Keratinocyte (primary cell): ENCODE data around the gene ATL2. TPM values are rescaled to one million over a fixed set of nuclear protein-coding genes. Genes with fewer than 3 reads are reported as not detected.

Experiments
- DNase-seq: peaks from one replicate; pipeline ENCODE4 v3.0.0-alpha.2; 2011; ENCODE audit warnings: low read depth, missing footprints, low spot score
- FAIRE-seq: peaks from 2 replicates; lab custom pipeline; 2011; peaks lifted over from hg19 to GRCh38; lab: Jason Lieb, UNC
- H2AFZ ChIP-seq: 2 replicates; pipeline ENCODE4 v1.6.0; 2012; ENCODE audit warnings: low read length, control low read depth, inconsistent platforms; ENCODE audit not compliant: control insufficient read depth
- H3K27ac ChIP-seq: 2 replicates; pipeline ENCODE4 v1.5.1; 2011; ENCODE audit warnings: low read length; ENCODE audit not compliant: control insufficient read depth, insufficient read depth
- H3K27me3 ChIP-seq: 3 replicates; pipeline ENCODE4 v1.6.0; 2011; ENCODE audit warnings: low read length; ENCODE audit not compliant: control insufficient read depth, insufficient read depth; ENCODE audit errors: extremely low read depth
- H3K36me3 ChIP-seq, 2 experiments: 2 replicates in 1 of 2; 3 replicates in 1 of 2; pipeline ENCODE4 v1.5.1; 2011; ENCODE audit warnings: low read length in 2 of 2, mild to moderate bottlenecking in 1 of 2; ENCODE audit not compliant: control insufficient read depth in 2 of 2, insufficient read depth in 2 of 2; ENCODE audit errors: extremely low read depth in 1 of 2
- H3K4me1 ChIP-seq: 3 replicates; pipeline ENCODE4 v1.5.1; 2011; ENCODE audit warnings: low read length; ENCODE audit not compliant: control insufficient read depth, insufficient read depth; ENCODE audit errors: extremely low read depth
- H3K4me2 ChIP-seq: 3 replicates; pipeline ENCODE4 v1.6.0; 2011; ENCODE audit warnings: low read depth, low read length; ENCODE audit not compliant: control insufficient read depth, insufficient read depth; ENCODE audit errors: extremely low read depth
- H3K4me3 ChIP-seq, 3 experiments: fragments of 200-600 bp in 1 of 3; sonication (generic) in 1 of 3; 2 replicates in 2 of 3; 3 replicates in 1 of 3; pipeline ENCODE4 v1.5.1; 2011 to 2016; ENCODE audit warnings: low read length in 3 of 3, mild to moderate bottlenecking in 3 of 3, control low read depth in 2 of 3, inconsistent platforms in 1 of 3, low read depth in 1 of 3, mixed read lengths in 1 of 3, mixed run types in 1 of 3, moderate library complexity in 1 of 3; ENCODE audit not compliant: control insufficient read depth in 2 of 3, insufficient read depth in 2 of 3; ENCODE audit errors: extremely low read depth in 1 of 3
- H3K79me2 ChIP-seq: 2 replicates; pipeline ENCODE4 v1.6.0; 2012; ENCODE audit warnings: low read length; ENCODE audit not compliant: control insufficient read depth, insufficient read depth
- H3K9ac ChIP-seq: 3 replicates; pipeline ENCODE4 v1.6.0; 2011; ENCODE audit warnings: low read length; ENCODE audit not compliant: control insufficient read depth, insufficient read depth; ENCODE audit errors: extremely low read depth
- H3K9me1 ChIP-seq: 3 replicates; pipeline ENCODE4 v1.6.0; 2011; ENCODE audit warnings: low read length; ENCODE audit not compliant: control insufficient read depth, insufficient read depth; ENCODE audit errors: extremely low read depth
- H3K9me3 ChIP-seq: 2 replicates; pipeline ENCODE4 v1.5.1; 2012; ENCODE audit warnings: low read depth, low read length; ENCODE audit not compliant: control insufficient read depth
- H4K20me1 ChIP-seq: 3 replicates; pipeline ENCODE4 v1.6.0; 2011; ENCODE audit warnings: low read length; ENCODE audit not compliant: control insufficient read depth, insufficient read depth; ENCODE audit errors: extremely low read depth
- EZH2 ChIP-seq: IDR thresholded peaks from one replicate; pipeline ENCODE4 v1.6.1; 2012; ENCODE audit warnings: inconsistent platforms, mild to moderate bottlenecking, low read length, moderate library complexity
- dilution Hi-C: fragments of 300-500 bp; cut with MboI; formaldehyde crosslinking; loops from one replicate; pipeline ENCODE4 v1.7.0; 2020; ENCODE audit warnings: low sequenced_read_pairs; ENCODE audit not compliant: extremely low pct_ligation_motif_present
- polyA plus RNA-seq, 5 experiments: library from polyadenylated mRNA; depleted of rRNA in 3 of 5; stranded (reverse) in 3 of 5; stranded (forward) in 1 of 5; unstranded in 1 of 5; fragments of >200 nt; gene quantifications; 1 replicate in 1 of 5; 2 replicates in 3 of 5; 3 replicates in 1 of 5; pipeline versions ENCODE4 v1.2.1 to v1.2.3, GENCODE V29; 2011 to 2012; ENCODE audit warnings: missing spikeins in 2 of 5, low read depth in 1 of 5, low replicate concordance in 1 of 5
- TF ChIP-seq, protein P1 (sequence below), 3 experiments: IDR thresholded peaks in 1 of 3; conservative IDR thresholded peaks in 1 of 3; optimal IDR thresholded peaks in 1 of 3; 2 replicates in 2 of 3; 3 replicates in 1 of 3; pipeline versions ENCODE3 to v1.5.1; 2011; ENCODE audit warnings: low read length in 3 of 3, mild to moderate bottlenecking in 3 of 3, moderate library complexity in 2 of 3, control low read depth in 1 of 3, inconsistent platforms in 1 of 3; ENCODE audit not compliant: insufficient read depth in 2 of 3; ENCODE audit errors: extremely low read depth in 1 of 3

Gene ATL2
- polyA plus RNA-seq, 1 donor (not counting 4 experiments of a cell fraction or from before 2014, with no cell fraction given), result 83.2 TPM

- no peak overlapping the region for H3K4me2 ChIP-seq
- TF ChIP-seq EZH2, result no peak
- TF ChIP-seq, protein P1, sequence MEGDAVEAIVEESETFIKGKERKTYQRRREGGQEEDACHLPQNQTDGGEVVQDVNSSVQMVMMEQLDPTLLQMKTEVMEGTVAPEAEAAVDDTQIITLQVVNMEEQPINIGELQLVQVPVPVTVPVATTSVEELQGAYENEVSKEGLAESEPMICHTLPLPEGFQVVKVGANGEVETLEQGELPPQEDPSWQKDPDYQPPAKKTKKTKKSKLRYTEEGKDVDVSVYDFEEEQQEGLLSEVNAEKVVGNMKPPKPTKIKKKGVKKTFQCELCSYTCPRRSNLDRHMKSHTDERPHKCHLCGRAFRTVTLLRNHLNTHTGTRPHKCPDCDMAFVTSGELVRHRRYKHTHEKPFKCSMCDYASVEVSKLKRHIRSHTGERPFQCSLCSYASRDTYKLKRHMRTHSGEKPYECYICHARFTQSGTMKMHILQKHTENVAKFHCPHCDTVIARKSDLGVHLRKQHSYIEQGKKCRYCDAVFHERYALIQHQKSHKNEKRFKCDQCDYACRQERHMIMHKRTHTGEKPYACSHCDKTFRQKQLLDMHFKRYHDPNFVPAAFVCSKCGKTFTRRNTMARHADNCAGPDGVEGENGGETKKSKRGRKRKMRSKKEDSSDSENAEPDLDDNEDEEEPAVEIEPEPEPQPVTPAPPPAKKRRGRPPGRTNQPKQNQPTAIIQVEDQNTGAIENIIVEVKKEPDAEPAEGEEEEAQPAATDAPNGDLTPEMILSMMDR (optimal IDR thresholded peaks at IDR 0.05 in 1 of 3, IDR thresholded peaks at IDR 0.05 in 1 of 3, conservative IDR thresholded peaks at IDR 0.05 in 1 of 3; ENCODE audit: extremely low read depth in 1 of 3, insufficient read depth in 2 of 3, low read length in 3 of 3), result no peak
- dilution Hi-C loops, result loop anchor here (5.0 kb wide), 1 partner anchor 61 kb away; no protein-coding TSS in a partner anchor
- H3K4me1 ChIP-seq, result no peaks in the 10 kb centered on the region
- H3K27ac ChIP-seq, result no peak overlapping the region
- no peaks in the 10 kb centered on the region for H3K9me3 ChIP-seq
- no peaks in the 10 kb centered on the region for H3K36me3 ChIP-seq
- no peaks in the 10 kb centered on the region for H3K79me2 ChIP-seq
- H3K4me3 ChIP-seq, result no peak overlapping the region
- FAIRE-seq (no peak), DNase-seq (no peak)
- no peak overlapping the region for H3K9ac ChIP-seq
- H2AFZ ChIP-seq, result no peak overlapping the region
- no peaks in the 10 kb centered on the region for H4K20me1 ChIP-seq
- H3K9me1 ChIP-seq, result no peaks in the 10 kb centered on the region
- no peaks in the 10 kb centered on the region for H3K27me3 ChIP-seq
Observed at GRCh38 chr2:38263293-38263692, 113.8 kb downstream of the ATL2 start.

GRCh38 chr2:38262069-38262871, 114.8 kb downstream of the ATL2 start:
- Histone ChIP-seq H3K4me2 (no peak overlapping the region), H3K27ac (no peak overlapping the region), H3K4me1 (no peaks in the 10 kb centered on the region), H3K9me3 (no peaks in the 10 kb centered on the region), H3K27me3 (no peaks in the 10 kb centered on the region), H3K9ac (no peak overlapping the region), H3K79me2 (no peaks in the 10 kb centered on the region), H3K9me1 (no peaks in the 10 kb centered on the region), H3K4me3 (no peak overlapping the region), H3K36me3 (no peaks in the 10 kb centered on the region), H4K20me1 (no peaks in the 10 kb centered on the region), H2AFZ (no peak overlapping the region)
- DNase-seq (no peak), FAIRE-seq (no peak)
- dilution Hi-C loops, result loop anchor here (5.0 kb wide), 1 partner anchor 60 kb away; no protein-coding TSS in a partner anchor
- TF ChIP-seq, protein P1 (optimal IDR thresholded peaks at IDR 0.05 in 1 of 3, IDR thresholded peaks at IDR 0.05 in 1 of 3, conservative IDR thresholded peaks at IDR 0.05 in 1 of 3; ENCODE audit: extremely low read depth in 1 of 3, insufficient read depth in 2 of 3, low read length in 3 of 3), result no peak
- TF ChIP-seq EZH2, result no peak
